Neural cell (in vitro differentiated cells): ENCODE data around the gene MACF1.

Experiments
- EP300 ChIP-seq: fragments of 450-650 bp; conservative IDR thresholded peaks from 2 replicates; pipeline ENCODE4 v1.6.1; 2014; ENCODE audit warnings: antibody characterized with exemption, mild to moderate bottlenecking, moderate library complexity; ENCODE audit not compliant: poor library complexity, severe bottlenecking
- EZH2 ChIP-seq: fragments of 200-600, 300-800 bp; shearing (Covaris generic), sonication (generic); IDR thresholded peaks from 2 replicates; pipeline ENCODE4 v1.6.1; 2014; ENCODE audit warnings: antibody characterized with exemption, low read length, borderline replicate concordance, mild to moderate bottlenecking; ENCODE audit not compliant: insufficient read depth, poor library complexity, severe bottlenecking
- MXI1 ChIP-seq: fragments of 450-650 bp; conservative IDR thresholded peaks from 2 replicates; pipeline ENCODE4 v1.6.1; 2014; ENCODE audit warnings: antibody characterized with exemption, mild to moderate bottlenecking; ENCODE audit not compliant: poor library complexity, severe bottlenecking
- POLR2AphosphoS5 ChIP-seq: IDR thresholded peaks from 2 replicates; pipeline ENCODE4 v1.6.1; 2012
- RAD21 ChIP-seq: fragments of 450-650 bp; conservative IDR thresholded peaks from 2 replicates; pipeline ENCODE4 v1.6.1; 2014; ENCODE audit warnings: antibody characterized with exemption, mild to moderate bottlenecking, moderate library complexity
- TAF1 ChIP-seq: IDR thresholded peaks from 2 replicates; pipeline ENCODE4 v1.6.1; 2012; ENCODE audit warnings: low read depth
- TF ChIP-seq, protein P1 (sequence below): fragments of 450-650 bp; IDR thresholded peaks from 2 replicates; pipeline ENCODE4 v1.5.1; 2014; ENCODE audit warnings: antibody characterized with exemption, mild to moderate bottlenecking, moderate library complexity; ENCODE audit not compliant: poor library complexity, severe bottlenecking
- TF ChIP-seq, protein P2 (sequence below): IDR thresholded peaks from 2 replicates; pipeline ENCODE4 v1.6.1; 2012; ENCODE audit warnings: borderline replicate concordance

DNA sequence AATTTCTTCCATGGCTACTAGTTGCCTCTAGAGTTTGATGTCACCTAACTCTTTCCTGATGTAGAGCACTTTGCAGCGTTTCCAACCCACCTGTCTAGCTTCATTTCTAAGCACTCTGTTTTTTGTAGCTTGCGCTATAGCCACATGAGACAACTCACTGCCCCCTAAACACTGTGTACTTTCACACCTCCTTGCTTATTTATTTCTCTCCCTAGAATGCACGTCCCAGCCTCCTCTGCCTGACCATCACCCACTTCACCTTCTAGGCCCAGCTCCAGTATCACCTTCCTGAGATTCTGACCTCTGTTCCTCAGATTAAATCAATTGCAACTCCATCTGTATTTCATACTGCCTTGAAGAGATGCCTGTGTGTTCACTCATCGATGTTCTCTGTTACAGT lies 32.5 kb downstream of the MACF1 start:
- TF ChIP-seq, protein P1, sequence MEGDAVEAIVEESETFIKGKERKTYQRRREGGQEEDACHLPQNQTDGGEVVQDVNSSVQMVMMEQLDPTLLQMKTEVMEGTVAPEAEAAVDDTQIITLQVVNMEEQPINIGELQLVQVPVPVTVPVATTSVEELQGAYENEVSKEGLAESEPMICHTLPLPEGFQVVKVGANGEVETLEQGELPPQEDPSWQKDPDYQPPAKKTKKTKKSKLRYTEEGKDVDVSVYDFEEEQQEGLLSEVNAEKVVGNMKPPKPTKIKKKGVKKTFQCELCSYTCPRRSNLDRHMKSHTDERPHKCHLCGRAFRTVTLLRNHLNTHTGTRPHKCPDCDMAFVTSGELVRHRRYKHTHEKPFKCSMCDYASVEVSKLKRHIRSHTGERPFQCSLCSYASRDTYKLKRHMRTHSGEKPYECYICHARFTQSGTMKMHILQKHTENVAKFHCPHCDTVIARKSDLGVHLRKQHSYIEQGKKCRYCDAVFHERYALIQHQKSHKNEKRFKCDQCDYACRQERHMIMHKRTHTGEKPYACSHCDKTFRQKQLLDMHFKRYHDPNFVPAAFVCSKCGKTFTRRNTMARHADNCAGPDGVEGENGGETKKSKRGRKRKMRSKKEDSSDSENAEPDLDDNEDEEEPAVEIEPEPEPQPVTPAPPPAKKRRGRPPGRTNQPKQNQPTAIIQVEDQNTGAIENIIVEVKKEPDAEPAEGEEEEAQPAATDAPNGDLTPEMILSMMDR, result no peak
- TF ChIP-seq TAF1 (no peak), POLR2AphosphoS5 (no peak), EZH2 (no peak), MXI1 (no peak), EP300 (no peak), RAD21 (no peak)
- TF ChIP-seq, protein P2, sequence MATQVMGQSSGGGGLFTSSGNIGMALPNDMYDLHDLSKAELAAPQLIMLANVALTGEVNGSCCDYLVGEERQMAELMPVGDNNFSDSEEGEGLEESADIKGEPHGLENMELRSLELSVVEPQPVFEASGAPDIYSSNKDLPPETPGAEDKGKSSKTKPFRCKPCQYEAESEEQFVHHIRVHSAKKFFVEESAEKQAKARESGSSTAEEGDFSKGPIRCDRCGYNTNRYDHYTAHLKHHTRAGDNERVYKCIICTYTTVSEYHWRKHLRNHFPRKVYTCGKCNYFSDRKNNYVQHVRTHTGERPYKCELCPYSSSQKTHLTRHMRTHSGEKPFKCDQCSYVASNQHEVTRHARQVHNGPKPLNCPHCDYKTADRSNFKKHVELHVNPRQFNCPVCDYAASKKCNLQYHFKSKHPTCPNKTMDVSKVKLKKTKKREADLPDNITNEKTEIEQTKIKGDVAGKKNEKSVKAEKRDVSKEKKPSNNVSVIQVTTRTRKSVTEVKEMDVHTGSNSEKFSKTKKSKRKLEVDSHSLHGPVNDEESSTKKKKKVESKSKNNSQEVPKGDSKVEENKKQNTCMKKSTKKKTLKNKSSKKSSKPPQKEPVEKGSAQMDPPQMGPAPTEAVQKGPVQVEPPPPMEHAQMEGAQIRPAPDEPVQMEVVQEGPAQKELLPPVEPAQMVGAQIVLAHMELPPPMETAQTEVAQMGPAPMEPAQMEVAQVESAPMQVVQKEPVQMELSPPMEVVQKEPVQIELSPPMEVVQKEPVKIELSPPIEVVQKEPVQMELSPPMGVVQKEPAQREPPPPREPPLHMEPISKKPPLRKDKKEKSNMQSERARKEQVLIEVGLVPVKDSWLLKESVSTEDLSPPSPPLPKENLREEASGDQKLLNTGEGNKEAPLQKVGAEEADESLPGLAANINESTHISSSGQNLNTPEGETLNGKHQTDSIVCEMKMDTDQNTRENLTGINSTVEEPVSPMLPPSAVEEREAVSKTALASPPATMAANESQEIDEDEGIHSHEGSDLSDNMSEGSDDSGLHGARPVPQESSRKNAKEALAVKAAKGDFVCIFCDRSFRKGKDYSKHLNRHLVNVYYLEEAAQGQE, result no peak
